Measurements from ENCODE around the gene ARHGAP23. TPM values are rescaled to one million over a fixed set of nuclear protein-coding genes. Genes with fewer than 3 reads are reported as not detected.

Gene ARHGAP23
- total RNA-seq, 1 experiment from 2014 or later: 97.9 TPM

DNA sequence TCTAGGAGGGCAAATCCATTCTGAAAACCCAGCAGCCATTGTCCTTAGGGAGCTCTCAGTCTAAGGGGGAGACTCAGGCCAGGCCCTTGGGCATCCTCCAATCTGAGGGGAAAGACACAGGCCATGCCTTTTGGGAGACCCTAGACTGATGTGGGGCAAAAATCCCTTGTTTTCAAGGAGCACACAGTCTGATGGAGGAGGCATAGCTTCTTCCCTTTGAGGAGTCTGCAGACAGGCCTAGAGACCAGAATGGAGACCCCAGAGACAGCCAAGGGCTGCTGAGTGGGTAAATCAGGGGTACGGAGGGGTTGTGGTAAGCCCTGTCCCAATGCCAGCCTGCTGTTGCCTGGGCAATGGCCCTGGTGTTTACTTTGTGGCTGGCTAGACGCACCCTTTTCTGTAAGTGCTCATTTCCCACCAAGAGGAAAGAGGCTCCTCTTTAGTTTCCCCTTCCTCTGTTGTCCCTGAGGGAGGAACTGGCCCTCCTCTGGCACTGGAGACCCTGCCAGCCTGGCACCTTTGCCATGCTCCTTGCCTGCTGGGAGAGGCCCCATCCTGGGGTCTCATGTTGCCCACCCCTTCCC lies 19.3 kb downstream of the ARHGAP23 start:
- no peak overlapping the region for H2BK120ac ChIP-seq (ENCODE audit: low read depth, low read length, poor library complexity, severe bottlenecking)
- TF ChIP-seq, protein P1, sequence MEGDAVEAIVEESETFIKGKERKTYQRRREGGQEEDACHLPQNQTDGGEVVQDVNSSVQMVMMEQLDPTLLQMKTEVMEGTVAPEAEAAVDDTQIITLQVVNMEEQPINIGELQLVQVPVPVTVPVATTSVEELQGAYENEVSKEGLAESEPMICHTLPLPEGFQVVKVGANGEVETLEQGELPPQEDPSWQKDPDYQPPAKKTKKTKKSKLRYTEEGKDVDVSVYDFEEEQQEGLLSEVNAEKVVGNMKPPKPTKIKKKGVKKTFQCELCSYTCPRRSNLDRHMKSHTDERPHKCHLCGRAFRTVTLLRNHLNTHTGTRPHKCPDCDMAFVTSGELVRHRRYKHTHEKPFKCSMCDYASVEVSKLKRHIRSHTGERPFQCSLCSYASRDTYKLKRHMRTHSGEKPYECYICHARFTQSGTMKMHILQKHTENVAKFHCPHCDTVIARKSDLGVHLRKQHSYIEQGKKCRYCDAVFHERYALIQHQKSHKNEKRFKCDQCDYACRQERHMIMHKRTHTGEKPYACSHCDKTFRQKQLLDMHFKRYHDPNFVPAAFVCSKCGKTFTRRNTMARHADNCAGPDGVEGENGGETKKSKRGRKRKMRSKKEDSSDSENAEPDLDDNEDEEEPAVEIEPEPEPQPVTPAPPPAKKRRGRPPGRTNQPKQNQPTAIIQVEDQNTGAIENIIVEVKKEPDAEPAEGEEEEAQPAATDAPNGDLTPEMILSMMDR (conservative IDR thresholded peaks at IDR 0.05): no peak
- H3K9ac ChIP-seq (ENCODE audit: extremely low read depth, insufficient read length, low read length): no peak overlapping the region
- no peaks in the 10 kb centered on the region; the same call in 1 of the 2 replicates for H3K27me3 Mint-ChIP-seq (ENCODE audit: low read depth)
- H2AK5ac ChIP-seq (ENCODE audit: insufficient read length, low read length): no peak overlapping the region
- no peaks in the 10 kb centered on the region for H3K9me3 Mint-ChIP-seq
- H3K14ac ChIP-seq (ENCODE audit: insufficient read depth, low read length): no peak overlapping the region; the same call in 1 of the 2 replicates
- H3K79me2 ChIP-seq (ENCODE audit: insufficient read depth, low read length): peaks cover 4% of the 10 kb centered on the region; the same call in 1 of the 2 replicates
- H4K20me1 ChIP-seq (ENCODE audit: control insufficient read depth, insufficient read depth, insufficient read length): no peaks in the 10 kb centered on the region
- H3K9me3 ChIP-seq (ENCODE audit: control insufficient read depth, low read depth, low read length): no peaks in the 10 kb centered on the region
- no peak overlapping the region for H2BK12ac ChIP-seq (ENCODE audit: insufficient read length, low read depth, low read length)
- no peak overlapping the region for H2BK15ac ChIP-seq (ENCODE audit: low read depth, low read length)
- peaks cover 50 to 57% of the 10 kb centered on the region in 2 experiments for H3K4me1 Mint-ChIP-seq
- H3K23me2 ChIP-seq (ENCODE audit: insufficient read length, low read depth, low read length, poor library complexity, severe bottlenecking): peaks cover 9% of the 10 kb centered on the region
- no peak for DNase-seq
- no peaks in the 10 kb centered on the region for H3K27me3 ChIP-seq (ENCODE audit: insufficient read depth, low read length)
- no peak overlapping the region for H3T11ph ChIP-seq (ENCODE audit: low read length)
- no peak overlapping the region for H2BK5ac ChIP-seq (ENCODE audit: insufficient read length, low read length)
- H3K23ac ChIP-seq (ENCODE audit: insufficient read length, low read depth, low read length): no peak overlapping the region
- no peak overlapping the region for H2BK20ac ChIP-seq (ENCODE audit: low read depth, low read length, poor library complexity, severe bottlenecking)
- no peak overlapping the region for H3K4ac ChIP-seq (ENCODE audit: low read depth, low read length)
- no peak overlapping the region for H4K5ac ChIP-seq (ENCODE audit: insufficient read length, low read depth, low read length)
- H3K79me1 ChIP-seq (ENCODE audit: insufficient read depth, low read depth, low read length, poor library complexity, severe bottlenecking): no peaks in the 10 kb centered on the region
- H3K4me1 ChIP-seq (ENCODE audit: insufficient read depth, low read length): peaks cover 5% of the 10 kb centered on the region
- no peak overlapping the region for H3K27ac ChIP-seq (ENCODE audit: insufficient read length, low read depth, low read length)
- H3K4me3 Mint-ChIP-seq: no peak overlapping the region
- H3K18ac ChIP-seq (ENCODE audit: insufficient read length, low read depth, low read length): no peak overlapping the region
- H3K56ac ChIP-seq (ENCODE audit: insufficient read length, low read depth, low read length): no peak overlapping the region
- peak overlapping the region in 2 of 3 experiments; percentile 51 to 91; a peak in 3 of 7 replicates for H3K27ac Mint-ChIP-seq
- no CpG with 5 or more reads among the region's 2 CpGs for WGBS (ENCODE audit: extremely low coverage, insufficient read length, low lambda C conversion rate)
- no peak overlapping the region for H3K4me2 ChIP-seq (ENCODE audit: insufficient read depth, insufficient read length, low read length)
- H2AFZ ChIP-seq (ENCODE audit: low read length): no peak overlapping the region
- H4K91ac ChIP-seq (ENCODE audit: insufficient read length, low read depth, low read length): no peak overlapping the region
- H4K8ac ChIP-seq (replicated peaks; ENCODE audit: insufficient read length, low read depth, low read length): no peak overlapping the region
- H3K36me3 Mint-ChIP-seq (ENCODE audit: insufficient read depth in 1 of 3, low read depth in 3 of 3): peaks cover 0 to 12% (median 1%) of the 10 kb centered on the region in 3 experiments; a peak in 4 of 7 replicates
